CD4-positive, alpha-beta T cell (primary cell): ENCODE measurements around the gene ATG2A. TPM values are rescaled to one million over a fixed set of nuclear protein-coding genes. Genes with fewer than 3 reads are reported as not detected.
A peak's percentile ranks its signal among the peaks of the same experiment; 100 is the strongest.

Experiments
- ATAC-seq: fragments of 200-7000 bp; cut with Tn5 transposase; one replicate; pipeline ENCODE4 v1.10.0; 2022; ENCODE audit warnings: mild to moderate bottlenecking; ENCODE audit not compliant: poor library complexity
- CTCF ChIA-PET: fragments of 350-600 bp; sonication (Branson Sonifier 250); formaldehyde crosslinking; loops from one replicate; lab custom pipeline; 2021; ENCODE audit warnings: antibody characterized with exemption, inconsistent platforms; lab: Charles Lee
- POLR2A ChIA-PET: fragments of 350-600 bp; sonication (Branson Sonifier 250); formaldehyde crosslinking; loops from one replicate; lab custom pipeline; 2021; ENCODE audit warnings: antibody characterized with exemption, inconsistent platforms; lab: Charles Lee
- DNase-seq, 14 experiments: peaks; one replicate each; pipeline ENCODE4 v3.0.0-alpha.2; 2013 to 2020; ENCODE audit warnings: mixed read lengths in 2 of 14
- H3K27ac ChIP-seq, 2 donors: one replicate each; pipeline versions ENCODE4 v1.5.1 to v1.7.0; 2013; ENCODE audit warnings: low read length in 2 of 2, low read depth in 1 of 2, mild to moderate bottlenecking in 1 of 2
- H3K27me3 ChIP-seq, 2 experiments: 1 replicate in 1 of 2; 2 replicates in 1 of 2; pipeline versions ENCODE4 v1.6.1 to v1.7.0; 2013; ENCODE audit warnings: low read length in 2 of 2, control low read depth in 1 of 2, mild to moderate bottlenecking in 1 of 2, moderate library complexity in 1 of 2; ENCODE audit not compliant: insufficient read depth in 2 of 2, control insufficient read depth in 1 of 2
- H3K36me3 ChIP-seq: one replicate; pipeline ENCODE4 v1.6.1; 2013; ENCODE audit warnings: low read length, control low read depth; ENCODE audit not compliant: insufficient read depth
- H3K4me1 ChIP-seq: one replicate; pipeline ENCODE4 v1.6.1; 2013; ENCODE audit warnings: low read length, control low read depth; ENCODE audit not compliant: insufficient read depth
- H3K4me3 ChIP-seq: one replicate; pipeline ENCODE4 v1.5.1; 2013; ENCODE audit warnings: mild to moderate bottlenecking, low read length, moderate library complexity
- H3K9me3 ChIP-seq, 2 experiments: 1 replicate in 1 of 2; 2 replicates in 1 of 2; pipeline versions ENCODE4 v1.6.1 to v1.7.0; 2013; ENCODE audit warnings: low read length in 2 of 2, mild to moderate bottlenecking in 2 of 2, control low read depth in 1 of 2, moderate library complexity in 1 of 2; ENCODE audit not compliant: control insufficient read depth in 1 of 2, insufficient read depth in 1 of 2
- H3K27ac Mint-ChIP-seq: one replicate; pipeline ENCODE4 v1.8.0; 2020; ENCODE audit warnings: mixed read lengths
- H3K27me3 Mint-ChIP-seq: one replicate; pipeline ENCODE4 v1.8.0; 2021; ENCODE audit warnings: mixed read lengths
- H3K36me3 Mint-ChIP-seq: one replicate; pipeline ENCODE4 v1.8.0; 2021; ENCODE audit warnings: low read depth, mixed read lengths
- H3K4me1 Mint-ChIP-seq: one replicate; pipeline ENCODE4 v1.8.0; 2021; ENCODE audit warnings: low read depth, mixed read lengths
- H3K4me3 Mint-ChIP-seq: one replicate; pipeline ENCODE4 v1.8.0; 2020; ENCODE audit warnings: mild to moderate bottlenecking, mixed read lengths
- H3K9me3 Mint-ChIP-seq: one replicate; pipeline ENCODE4 v1.8.0; 2020; ENCODE audit warnings: mixed read lengths
- intact Hi-C, 2 experiments: fragments of 100-400 bp; cut with DNase I in 1 of 2; cut with micrococcal nuclease in 1 of 2; formaldehyde crosslinking; loops; one replicate each; pipeline versions ENCODE4 v1.15.1 to v1.9.0; 2023 to 2025; cut with DNase I, micrococcal nuclease
- total RNA-seq, 174 experiments: library from RNA in 2 of 174; stranded (reverse) in 2 of 174; gene quantifications; one replicate each; pipeline ENCODE4 v1.2.3 and lab custom pipeline; 2021 to 2026
- TF ChIP-seq, protein P1 (sequence below): fragments of 200-600 bp; IDR thresholded peaks from one replicate; pipeline ENCODE4 v1.8.0; 2022; ENCODE audit warnings: antibody characterized with exemption, mild to moderate bottlenecking

ATG2A gene
- total RNA-seq, 2 experiments from 2014 or later = 189 to 198 TPM

GRCh38 chr11:64863391-64864060 lies 53.5 kb downstream of the ATG2A start:
- Histone ChIP-seq H3K27me3 (no peaks in the 10 kb centered on the region), H3K4me1 (peaks cover 100% of the 10 kb centered on the region), H3K36me3 (peaks cover 36% of the 10 kb centered on the region), H3K9me3 (no peaks in the 10 kb centered on the region), H3K4me3 (peak overlapping the region; percentile 47), H3K27ac (peak overlapping the region; percentile 82 to 89)
- Mint-ChIP-seq H3K36me3 (peaks cover 67% of the 10 kb centered on the region), H3K4me1 (peaks cover 92% of the 10 kb centered on the region), H3K4me3 (peak overlapping the region; percentile 79), H3K27ac (peak overlapping the region; percentile 93), H3K9me3 (no peaks in the 10 kb centered on the region), H3K27me3 (no peaks in the 10 kb centered on the region)
- DNase-seq (peak in 2 of 14 experiments; percentile 19 to 51), ATAC-seq (no peak)
- ChIA-PET POLR2A (interaction anchor here (1.3 to 27.2 kb wide), 5 partner anchors 12 to 119 kb away, joined by 3 to 767 read pairs (median 31); partner anchors contain the start of genes EHD1 and RASGRP2), CTCF (interaction anchor here (1.5 to 5.8 kb wide), 7 partner anchors 12 to 24 kb away, joined by 3 to 33 read pairs (median 10); partner anchors contain the start of gene EHD1)
- TF ChIP-seq, protein P1, sequence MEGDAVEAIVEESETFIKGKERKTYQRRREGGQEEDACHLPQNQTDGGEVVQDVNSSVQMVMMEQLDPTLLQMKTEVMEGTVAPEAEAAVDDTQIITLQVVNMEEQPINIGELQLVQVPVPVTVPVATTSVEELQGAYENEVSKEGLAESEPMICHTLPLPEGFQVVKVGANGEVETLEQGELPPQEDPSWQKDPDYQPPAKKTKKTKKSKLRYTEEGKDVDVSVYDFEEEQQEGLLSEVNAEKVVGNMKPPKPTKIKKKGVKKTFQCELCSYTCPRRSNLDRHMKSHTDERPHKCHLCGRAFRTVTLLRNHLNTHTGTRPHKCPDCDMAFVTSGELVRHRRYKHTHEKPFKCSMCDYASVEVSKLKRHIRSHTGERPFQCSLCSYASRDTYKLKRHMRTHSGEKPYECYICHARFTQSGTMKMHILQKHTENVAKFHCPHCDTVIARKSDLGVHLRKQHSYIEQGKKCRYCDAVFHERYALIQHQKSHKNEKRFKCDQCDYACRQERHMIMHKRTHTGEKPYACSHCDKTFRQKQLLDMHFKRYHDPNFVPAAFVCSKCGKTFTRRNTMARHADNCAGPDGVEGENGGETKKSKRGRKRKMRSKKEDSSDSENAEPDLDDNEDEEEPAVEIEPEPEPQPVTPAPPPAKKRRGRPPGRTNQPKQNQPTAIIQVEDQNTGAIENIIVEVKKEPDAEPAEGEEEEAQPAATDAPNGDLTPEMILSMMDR = no peak
- intact Hi-C loops = loop anchor here in 1 of 2 experiments (10.0 kb wide), 1 partner anchor 89 kb away; the partner anchor contains the start of gene SF1

DNA sequence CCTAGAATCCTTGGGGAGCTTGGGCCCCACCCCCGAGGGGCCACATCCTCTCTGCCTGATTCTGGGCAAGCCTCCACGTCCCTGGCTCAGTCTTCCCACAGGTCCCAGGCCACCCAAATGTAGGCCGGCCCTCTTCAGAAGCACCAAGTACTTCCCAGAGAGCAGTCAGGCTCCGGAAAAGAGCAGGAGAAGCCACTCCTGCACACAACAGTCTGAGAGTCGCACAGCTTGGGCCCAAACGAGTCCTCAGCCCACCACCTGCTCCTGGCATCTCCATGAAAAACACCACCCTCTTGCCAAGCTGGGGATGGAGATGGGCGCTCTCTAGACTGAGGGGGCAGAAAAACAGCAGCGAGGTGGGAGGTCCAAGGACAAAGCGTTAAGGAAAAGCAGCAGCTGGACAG lies 54.0 kb downstream of the ATG2A start:
- peak overlapping the region; percentile 79 for H3K4me3 Mint-ChIP-seq
- TF ChIP-seq, protein P1 = no peak
- no peaks in the 10 kb centered on the region for H3K9me3 ChIP-seq
- peaks cover 35% of the 10 kb centered on the region for H3K36me3 ChIP-seq
- intact Hi-C loops = loop anchor here in 1 of 2 experiments (10.0 kb wide), 1 partner anchor 88 kb away; the partner anchor contains the start of gene SF1
- ChIA-PET POLR2A (interaction anchor here (1.3 to 27.2 kb wide), 5 partner anchors 12 to 118 kb away, joined by 3 to 767 read pairs (median 31); partner anchors contain the start of genes EHD1 and RASGRP2), CTCF (interaction anchor here (1.8 to 5.8 kb wide), 4 partner anchors 15 to 24 kb away, joined by 3 to 33 read pairs (median 16); partner anchors contain the start of gene EHD1)
- H3K4me1 ChIP-seq = peaks cover 100% of the 10 kb centered on the region
- peak overlapping the region; percentile 47 for H3K4me3 ChIP-seq
- H3K27ac Mint-ChIP-seq = peak overlapping the region; percentile 93
- peak overlapping the region; percentile 82 to 89 for H3K27ac ChIP-seq
- peaks cover 90% of the 10 kb centered on the region for H3K4me1 Mint-ChIP-seq
- H3K36me3 Mint-ChIP-seq = peaks cover 65% of the 10 kb centered on the region
- H3K9me3 Mint-ChIP-seq = no peaks in the 10 kb centered on the region
- DNase-seq = no peak
- no peak for ATAC-seq
- no peaks in the 10 kb centered on the region for H3K27me3 ChIP-seq
- no peaks in the 10 kb centered on the region for H3K27me3 Mint-ChIP-seq

- ATAC-seq = peak; percentile 21
- peak overlapping the region; percentile 93 for H3K27ac Mint-ChIP-seq
- peak overlapping the region; percentile 78 for H3K4me3 Mint-ChIP-seq
- H3K27me3 Mint-ChIP-seq = no peaks in the 10 kb centered on the region
- H3K27ac ChIP-seq = peak overlapping the region; percentile 87 to 89
- no peaks in the 10 kb centered on the region for H3K9me3 ChIP-seq
- H3K9me3 Mint-ChIP-seq = no peaks in the 10 kb centered on the region
- peaks cover 100% of the 10 kb centered on the region for H3K4me1 ChIP-seq
- intact Hi-C loops = loop anchor here in 1 of 2 experiments (10.0 kb wide), 1 partner anchor 87 kb away; the partner anchor contains the start of gene SF1
- POLR2A ChIA-PET = interaction anchor here (0.5 to 27.2 kb wide), 8 partner anchors 8 to 261 kb away, joined by 3 to 767 read pairs (median 20); partner anchors contain the start of genes EHD1, MRPL49, RASGRP2 and SF1
- H3K27me3 ChIP-seq = no peaks in the 10 kb centered on the region
- peak in 4 of 14 experiments; percentile 43 to 63 (median 60) for DNase-seq
- peaks cover 90% of the 10 kb centered on the region for H3K4me1 Mint-ChIP-seq
- CTCF ChIA-PET = interaction anchor here (0.6 to 5.8 kb wide), 15 partner anchors 8 to 249 kb away, joined by 3 to 33 read pairs (median 4); partner anchors contain the start of gene EHD1
- TF ChIP-seq, protein P1 = no peak
- peaks cover 39% of the 10 kb centered on the region for H3K36me3 ChIP-seq
- peaks cover 64% of the 10 kb centered on the region for H3K36me3 Mint-ChIP-seq
- H3K4me3 ChIP-seq = peak overlapping the region; percentile 18
Measured at GRCh38 chr11:64861227-64861975, 55.6 kb downstream of the ATG2A start.
